GM12878 (cell line): ENCODE data around the gene CCL4. TPM values are rescaled to one million over a fixed set of nuclear protein-coding genes. Genes with fewer than 3 reads are reported as not detected.

Experiments
- ATAC-seq: fragments of 200-7000 bp; cut with Tn5 transposase; 3 replicates; pipeline ENCODE4 v1.9.1; 2020; ENCODE audit warnings: mild to moderate bottlenecking, moderate library complexity
- BruUV-seq: library from RNA; stranded (reverse); fragments of 400-500 nt; replicated peaks from 2 replicates; lab custom pipeline; 2021; lab: Mats Ljungman, UMichigan
- CTCF ChIA-PET: fragments of 300-600 bp; sonication (Branson Sonifier 250); formaldehyde crosslinking; extraction: SDS; loops from one replicate; lab custom pipeline; 2021; ENCODE audit warnings: inconsistent platforms; lab: Yijun Ruan, JAX
- POLR2A ChIA-PET: fragments of 350-600 bp; formaldehyde crosslinking; extraction: SDS; loops from one replicate; lab custom pipeline; 2021; ENCODE audit warnings: inconsistent platforms; lab: Charles Lee
- RAD21 ChIA-PET: fragments of 300-600 bp; sonication (Branson Sonifier 250); formaldehyde crosslinking; loops from one replicate; lab custom pipeline; 2023; ENCODE audit warnings: antibody characterized with exemption; ENCODE audit not compliant: unreplicated experiment; lab: Charles Lee
- SMC1A ChIA-PET: fragments of 300-600 bp; sonication (Branson Sonifier 250); formaldehyde crosslinking; loops from one replicate; lab custom pipeline; 2023; ENCODE audit not compliant: unreplicated experiment, uncharacterized antibody; lab: Charles Lee
- DNase-seq: peaks from one replicate; pipeline ENCODE4 v3.0.0-alpha.2; 2011; ENCODE audit warnings: low read depth, low spot score
- FAIRE-seq: peaks from 3 replicates; lab custom pipeline; 2011; peaks lifted over from hg19 to GRCh38; lab: Jason Lieb, UNC
- H2AFZ ChIP-seq: 2 replicates; pipeline ENCODE4 v1.6.0; 2011; ENCODE audit warnings: low read depth, low read length, control low read depth; ENCODE audit not compliant: control insufficient read depth
- H3K27ac ChIP-seq: 2 replicates; pipeline ENCODE4 v1.5.1; 2011; ENCODE audit warnings: control low read depth; ENCODE audit not compliant: control insufficient read depth, insufficient read depth
- H3K27me3 ChIP-seq, 2 experiments: replicated peaks in 1 of 2; 2 replicates each; pipeline versions ENCODE4 v1.6.0 to v1.6.1; 2011; ENCODE audit warnings: low read length in 1 of 2; ENCODE audit not compliant: control insufficient read depth in 2 of 2, insufficient read depth in 2 of 2
- H3K36me3 ChIP-seq, 2 experiments: 2 replicates each; pipeline ENCODE4 v1.5.1; 2011; ENCODE audit warnings: low read length in 1 of 2; ENCODE audit not compliant: control insufficient read depth in 2 of 2, insufficient read depth in 2 of 2
- H3K4me1 ChIP-seq: 2 replicates; pipeline ENCODE4 v1.6.1; 2011; ENCODE audit warnings: mild to moderate bottlenecking, low read length, moderate library complexity, mixed read lengths; ENCODE audit not compliant: control insufficient read depth, insufficient read depth
- H3K4me2 ChIP-seq: 2 replicates; pipeline ENCODE4 v1.6.0; 2011; ENCODE audit warnings: control low read depth; ENCODE audit not compliant: control insufficient read depth, insufficient read depth
- H3K4me3 ChIP-seq: fragments of 200-600 bp; sonication (generic); 2 replicates; pipeline ENCODE4 v1.5.1; 2016
- H3K79me2 ChIP-seq: 2 replicates; pipeline ENCODE4 v1.6.0; 2011; ENCODE audit warnings: low read length; ENCODE audit not compliant: control insufficient read depth, insufficient read depth
- H3K9ac ChIP-seq: 2 replicates; pipeline ENCODE4 v1.8.0; 2011; ENCODE audit warnings: low read length, control low read depth, mixed read lengths; ENCODE audit not compliant: control insufficient read depth, insufficient read depth
- H3K9me3 ChIP-seq: replicated peaks from 3 replicates; pipeline ENCODE4 v1.5.1; 2011; ENCODE audit warnings: mild to moderate bottlenecking, low read length; ENCODE audit not compliant: control insufficient read depth, insufficient read depth
- H4K20me1 ChIP-seq: 2 replicates; pipeline ENCODE4 v1.6.0; 2011; ENCODE audit not compliant: control insufficient read depth, insufficient read depth
- BCLAF1 ChIP-seq: fragments of 450-650 bp; IDR thresholded peaks from 2 replicates; pipeline ENCODE4 v1.6.1; 2017; ENCODE audit warnings: antibody characterized with exemption, mild to moderate bottlenecking, moderate library complexity
- CHD1 ChIP-seq: IDR thresholded peaks from 2 replicates; pipeline ENCODE4 v1.6.1; 2012; ENCODE audit warnings: low read depth, low read length, improper control_type of control experiment
- FOXK2 ChIP-seq: fragments of 450-650 bp; IDR thresholded peaks from 2 replicates; pipeline ENCODE4 v1.6.1; 2017; ENCODE audit warnings: mild to moderate bottlenecking, moderate library complexity
- IRF4 ChIP-seq: IDR thresholded peaks from 2 replicates; pipeline ENCODE4 v1.6.1; 2011; ENCODE audit warnings: low read depth, low read length
- KLF5 ChIP-seq: fragments of 450-650 bp; IDR thresholded peaks from 2 replicates; pipeline ENCODE4 v1.6.1; 2014; ENCODE audit warnings: mild to moderate bottlenecking; ENCODE audit not compliant: partially characterized antibody
- LARP7 ChIP-seq: fragments of 450-650 bp; IDR thresholded peaks from 2 replicates; pipeline ENCODE4 v1.6.1; 2017; ENCODE audit warnings: mild to moderate bottlenecking
- MEF2B ChIP-seq: fragments of 450-650 bp; IDR thresholded peaks from 2 replicates; pipeline ENCODE4 v1.6.1; 2018; ENCODE audit warnings: mild to moderate bottlenecking, moderate library complexity; ENCODE audit not compliant: partially characterized antibody, poor library complexity, severe bottlenecking
- MXI1 ChIP-seq: fragments of 150-350 bp; IDR thresholded peaks from 2 replicates; pipeline ENCODE4 v1.6.1; 2011; ENCODE audit warnings: low read depth, mild to moderate bottlenecking, inconsistent platforms, low read length, improper control_type of control experiment
- NFXL1 ChIP-seq: fragments of 450-650 bp; IDR thresholded peaks from 2 replicates; pipeline ENCODE4 v1.6.1; 2017; ENCODE audit warnings: antibody characterized with exemption, mild to moderate bottlenecking, borderline replicate concordance
- SP1 ChIP-seq: IDR thresholded peaks from one replicate; pipeline ENCODE4 v1.6.1; 2011; ENCODE audit warnings: low read depth, low read length
- WGBS: methylation state at CpG from one replicate; pipeline ENCODE4 v1.1.6; 2016; ENCODE audit warnings: low lambda C conversion rate; ENCODE audit not compliant: insufficient replicate concordance, insufficient coverage; ENCODE audit errors: missing lambda C conversion rate; 5-methylcytosine and 5-hydroxymethylcytosine counted together
- in situ Hi-C: fragments of 300-500 bp; cut with MboI; formaldehyde crosslinking; loops from 9 replicates; pipeline ENCODE4 v1.14.3; 2018; ENCODE audit warnings: mixed read lengths
- intact Hi-C: fragments of 100-400 bp; cut with micrococcal nuclease; formaldehyde crosslinking; loops from one replicate; pipeline ENCODE4 v1.14.2; 2022; ENCODE audit not compliant: unreplicated experiment
- polyA plus RNA-seq, 11 experiments: library from polyadenylated mRNA; depleted of rRNA in 4 of 11; unstranded in 6 of 11; stranded (reverse) in 5 of 11; fragments of >200 nt; fragmentation: Nextera tagmentation in 4 of 11; fragmentation: Illumina TruSeq in 1 of 11; extraction: Ambion mirVana in 4 of 11; extraction: Trizol in 1 of 11; gene quantifications; 1 replicate in 1 of 11; 2 replicates in 10 of 11; pipeline versions ENCODE4 v1.2.1 to v1.2.3, GENCODE V29; 2011 to 2016; ENCODE audit warnings: inconsistent platforms in 2 of 11, missing spikeins in 2 of 11, low read depth in 1 of 11
- total RNA-seq, 4 experiments: library from RNA; depleted of rRNA in 3 of 4; stranded (reverse); fragments of >200 nt in 3 of 4; fragmentation: Illumina TruSeq in 1 of 4; extraction: Trizol in 1 of 4; gene quantifications; 2 replicates each; pipeline versions ENCODE4 v1.2.1 to v1.2.3, GENCODE V29; 2013 to 2021

The CCL4 gene
- total and polyA plus RNA-seq, 10 of the 15 experiments (the other 5 are each of a cell fraction or from before 2014, with no cell fraction given): 18.7 to 741 (median 79.4) TPM

DNA sequence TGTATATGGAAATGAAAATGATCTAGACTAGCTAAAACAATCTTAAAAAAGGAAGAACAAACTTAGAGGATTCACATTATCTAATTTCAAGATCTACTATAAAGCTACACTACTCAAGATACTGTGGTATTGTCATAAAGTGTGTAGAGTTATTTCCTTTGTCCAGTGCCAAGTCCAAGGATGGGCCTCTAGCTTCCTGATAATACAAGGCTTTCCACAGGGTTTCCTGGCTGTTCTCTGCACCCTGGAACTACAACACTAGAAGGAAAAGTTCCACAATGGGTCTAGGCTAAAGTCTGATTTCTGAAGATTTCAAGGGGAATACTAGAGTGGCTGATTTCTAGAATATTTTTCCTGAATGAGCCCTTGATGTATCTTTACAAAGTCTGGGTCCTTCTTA lies 38.6 kb downstream of the CCL4 start:
- Histone ChIP-seq H3K9me3 (peaks cover 3% of the 10 kb centered on the region; the same call in 2 of the 3 replicates), H3K4me3 (no peak overlapping the region), H3K9ac (no peak overlapping the region), H3K27me3 (no peaks in the 10 kb centered on the region), H3K36me3 (no peaks in the 10 kb centered on the region), H3K4me1 (no peaks in the 10 kb centered on the region), H2AFZ (no peak overlapping the region), H4K20me1 (no peaks in the 10 kb centered on the region), H3K4me2 (no peak overlapping the region), H3K79me2 (no peaks in the 10 kb centered on the region), H3K27ac (no peak overlapping the region)
- BruUV-seq: no TSS peak
- POLR2A ChIA-PET: interaction anchor here (0.7 to 1.1 kb wide), 3 partner anchors 9 to 379 kb away, joined by 3 read pairs; no protein-coding TSS in a partner anchor
- RAD21 ChIA-PET: interaction anchor here (1.5 to 2.2 kb wide), 2 partner anchors 70 to 164 kb away, joined by 4 to 9 read pairs; no protein-coding TSS in a partner anchor
- no peak for FAIRE-seq
- in situ Hi-C loops: loop anchor here (25.0 kb wide), 1 partner anchor 345 kb away; the partner anchor contains the start of gene ZNHIT3
- CTCF ChIA-PET: interaction anchor here (0.8 to 12.0 kb wide), 4 partner anchors 61 to 194 kb away, joined by 3 to 622 read pairs (median 10); partner anchors contain the start of gene CCL16
- DNase-seq: no peak
- SMC1A ChIA-PET: interaction anchor here (1.3 to 10.6 kb wide), 7 partner anchors 8 to 173 kb away, joined by 3 to 118 read pairs (median 7); partner anchors contain the start of gene CCL3
- no peak for TF ChIP-seq CHD1
- no peak for TF ChIP-seq NFXL1
- intact Hi-C loops: loop anchor here (10.0 kb wide), 1 partner anchor 343 kb away; the partner anchor contains the start of gene ZNHIT3
- ATAC-seq: no peak

- Histone ChIP-seq H3K4me3 (no peak overlapping the region), H3K4me1 (no peaks in the 10 kb centered on the region), H4K20me1 (no peaks in the 10 kb centered on the region), H3K9ac (no peak overlapping the region), H3K79me2 (no peaks in the 10 kb centered on the region), H3K27me3 (no peaks in the 10 kb centered on the region), H3K9me3 (peaks cover 3% of the 10 kb centered on the region; the same call in 2 of the 3 replicates), H2AFZ (no peak overlapping the region), H3K27ac (no peak overlapping the region), H3K36me3 (no peaks in the 10 kb centered on the region), H3K4me2 (no peak overlapping the region)
- no TSS peak for BruUV-seq
- ChIA-PET RAD21 (interaction anchor here (0.6 to 2.2 kb wide), 7 partner anchors 24 to 173 kb away, joined by 3 to 9 read pairs (median 3); no protein-coding TSS in a partner anchor), SMC1A (interaction anchor here (1.0 to 10.6 kb wide), 11 partner anchors 9 to 174 kb away, joined by 3 to 118 read pairs (median 5); partner anchors contain the start of gene CCL3), POLR2A (interaction anchor here (0.8 to 1.1 kb wide), 2 partner anchors 10 to 24 kb away, joined by 3 read pairs; no protein-coding TSS in a partner anchor), CTCF (interaction anchor here (0.7 to 12.0 kb wide), 5 partner anchors 10 to 168 kb away, joined by 3 to 622 read pairs (median 4); partner anchors contain the start of gene CCL16)
- ATAC-seq (no peak), FAIRE-seq (no peak), DNase-seq (no peak)
- WGBS: 83% methylated on average over 8 of the region's 8 CpGs
- in situ Hi-C loops (loop anchor here (25.0 kb wide), 1 partner anchor 344 kb away; the partner anchor contains the start of gene ZNHIT3), intact Hi-C loops (loop anchor here (10.0 kb wide), 1 partner anchor 342 kb away; the partner anchor contains the start of gene ZNHIT3)
- TF ChIP-seq LARP7: no peak
- TF ChIP-seq SP1: no peak
- TF ChIP-seq MEF2B: no peak
- no peak for TF ChIP-seq FOXK2
- TF ChIP-seq BCLAF1: no peak
- TF ChIP-seq KLF5: no peak
- no peak for TF ChIP-seq MXI1
- TF ChIP-seq IRF4: no peak
These were observed 39.2 kb downstream of the CCL4 start for GRCh38 chr17:36142806-36143205.
